ENCODE data around the gene S100A2. TPM values are rescaled to one million over a fixed set of nuclear protein-coding genes. Genes with fewer than 3 reads are reported as not detected.
"Not testable (repeated sequence)": the region's sequence is repeated elsewhere in the genome, so short reads cannot be mapped to it uniquely, and the experiment has no call there.

Gene S100A2
- total RNA-seq, 1 donor from 2014 or later = 15.4 TPM

DNA sequence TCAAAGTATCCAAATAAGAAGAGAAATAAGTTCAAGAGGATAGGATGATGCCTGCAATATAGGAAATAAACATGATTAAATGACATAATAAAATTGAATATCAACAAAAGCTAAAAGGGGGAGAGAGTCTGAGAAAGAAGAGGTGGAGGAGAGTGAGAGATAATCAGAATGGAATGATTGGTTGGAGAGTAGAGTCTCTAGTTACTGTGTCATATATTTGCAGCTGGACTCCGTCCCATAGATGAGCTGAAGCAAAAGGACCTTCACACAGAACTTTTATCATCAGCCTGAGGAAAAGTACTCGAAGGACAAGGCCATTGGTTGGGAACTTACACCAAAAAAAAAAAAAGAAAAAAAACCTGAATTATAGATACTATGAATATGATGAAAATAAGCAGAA is 22.8 kb upstream of the S100A2 start:
- Mint-ChIP-seq H3K27ac (ENCODE audit: unreplicated experiment) (no peak overlapping the region), H3K4me1 (ENCODE audit: low read depth) (peaks cover 11% of the 10 kb centered on the region), H3K36me3 (ENCODE audit: low read depth) (no peaks in the 10 kb centered on the region), H3K27me3 (ENCODE audit: low read depth) (no peaks in the 10 kb centered on the region), H3K4me3 (ENCODE audit: unreplicated experiment) (no peak overlapping the region), H3K9me3 (ENCODE audit: low read depth) (no peaks in the 10 kb centered on the region)
- no peak for TF ChIP-seq CTCF (IDR thresholded peaks at IDR 0.05)
- DNase-seq (ENCODE audit: low spot score) = no peak

DNA sequence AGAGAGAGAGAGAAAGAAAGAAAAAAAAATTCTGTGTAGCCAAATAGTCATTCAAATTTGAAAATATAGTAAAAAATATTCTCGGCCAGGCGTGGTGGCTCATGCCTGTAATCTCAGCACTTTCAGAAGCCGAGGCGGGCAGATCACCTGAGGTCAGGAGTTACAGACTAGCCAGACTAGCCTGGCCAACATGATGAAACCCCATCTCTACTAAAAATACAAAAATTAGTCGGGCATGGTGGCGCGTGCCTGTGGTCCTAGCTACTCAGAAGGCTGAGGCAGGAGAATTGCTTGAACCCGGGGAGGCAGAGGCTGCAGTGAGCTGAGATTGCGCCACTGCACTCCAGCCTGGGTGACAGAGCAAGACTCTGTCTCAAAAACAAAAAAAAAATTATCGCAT is 22.4 kb upstream of the S100A2 start:
- H3K27me3 Mint-ChIP-seq (ENCODE audit: low read depth); DNase-seq (ENCODE audit: low spot score); H3K9me3 Mint-ChIP-seq (ENCODE audit: low read depth); H3K27ac Mint-ChIP-seq (ENCODE audit: unreplicated experiment); H3K4me3 Mint-ChIP-seq (ENCODE audit: unreplicated experiment); H3K36me3 Mint-ChIP-seq (ENCODE audit: low read depth): not testable (repeated sequence)
- H3K4me1 Mint-ChIP-seq (ENCODE audit: low read depth) = peaks cover 11% of the 10 kb centered on the region

- no peak overlapping the region for H3K27ac Mint-ChIP-seq (ENCODE audit: unreplicated experiment)
Observed at GRCh38 chr1:153587314-153587713, 21.7 kb upstream of the S100A2 start.

DNA sequence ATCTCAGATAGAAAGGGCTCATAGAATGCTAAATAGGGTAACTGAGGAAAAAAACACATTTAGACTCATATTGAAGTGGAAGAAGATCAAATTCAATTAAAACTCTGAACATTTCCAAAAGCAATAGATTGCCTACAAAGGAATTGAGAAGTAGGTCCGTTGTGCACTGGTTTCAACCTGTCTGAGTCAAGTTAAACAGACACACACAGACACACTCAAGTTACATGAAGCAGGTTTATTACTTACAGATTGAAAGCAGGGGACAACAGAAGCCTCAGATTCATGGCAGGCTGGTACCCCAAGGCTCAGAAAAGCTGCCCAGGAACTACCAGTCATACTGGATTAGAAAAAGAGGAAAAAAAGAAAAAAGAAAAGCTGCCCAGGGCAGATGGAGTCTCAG is 20.7 kb upstream of the S100A2 start:
- H3K27ac Mint-ChIP-seq (ENCODE audit: unreplicated experiment) = peak overlapping the region; percentile 33

More at GRCh38 chr1:153587314-153587713, 21.7 kb upstream of the S100A2 start:
- DNase-seq (ENCODE audit: low spot score) = no peak
- H3K27me3 Mint-ChIP-seq (ENCODE audit: low read depth) = no peaks in the 10 kb centered on the region
- H3K9me3 Mint-ChIP-seq (ENCODE audit: low read depth) = no peaks in the 10 kb centered on the region
- no peaks in the 10 kb centered on the region for H3K36me3 Mint-ChIP-seq (ENCODE audit: low read depth)
- H3K4me1 Mint-ChIP-seq (ENCODE audit: low read depth) = peaks cover 11% of the 10 kb centered on the region
- no peak for TF ChIP-seq CTCF (IDR thresholded peaks at IDR 0.05)
- H3K4me3 Mint-ChIP-seq (ENCODE audit: unreplicated experiment) = no peak overlapping the region

GRCh38 chr1:153585006-153585405 is 19.4 kb upstream of the S100A2 start:
- no peak overlapping the region for H3K4me3 Mint-ChIP-seq (ENCODE audit: unreplicated experiment)
- peaks cover 11% of the 10 kb centered on the region for H3K4me1 Mint-ChIP-seq (ENCODE audit: low read depth)
- H3K36me3 Mint-ChIP-seq (ENCODE audit: low read depth) = no peaks in the 10 kb centered on the region
- H3K9me3 Mint-ChIP-seq (ENCODE audit: low read depth) = no peaks in the 10 kb centered on the region
- no peaks in the 10 kb centered on the region for H3K27me3 Mint-ChIP-seq (ENCODE audit: low read depth)
- no peak for DNase-seq (ENCODE audit: low spot score)
- H3K27ac Mint-ChIP-seq (ENCODE audit: unreplicated experiment) = no peak overlapping the region
- no peak for TF ChIP-seq CTCF (IDR thresholded peaks at IDR 0.05)

More for the DNA sequence above, 20.7 kb upstream of the S100A2 start:
- H3K27me3 Mint-ChIP-seq (ENCODE audit: low read depth) = no peaks in the 10 kb centered on the region
- no peak overlapping the region for H3K4me3 Mint-ChIP-seq (ENCODE audit: unreplicated experiment)
- H3K36me3 Mint-ChIP-seq (ENCODE audit: low read depth) = no peaks in the 10 kb centered on the region
- no peak for DNase-seq (ENCODE audit: low spot score)
- H3K4me1 Mint-ChIP-seq (ENCODE audit: low read depth) = peaks cover 11% of the 10 kb centered on the region
- TF ChIP-seq CTCF (IDR thresholded peaks at IDR 0.05) = no peak
- H3K9me3 Mint-ChIP-seq (ENCODE audit: low read depth) = no peaks in the 10 kb centered on the region

DNA sequence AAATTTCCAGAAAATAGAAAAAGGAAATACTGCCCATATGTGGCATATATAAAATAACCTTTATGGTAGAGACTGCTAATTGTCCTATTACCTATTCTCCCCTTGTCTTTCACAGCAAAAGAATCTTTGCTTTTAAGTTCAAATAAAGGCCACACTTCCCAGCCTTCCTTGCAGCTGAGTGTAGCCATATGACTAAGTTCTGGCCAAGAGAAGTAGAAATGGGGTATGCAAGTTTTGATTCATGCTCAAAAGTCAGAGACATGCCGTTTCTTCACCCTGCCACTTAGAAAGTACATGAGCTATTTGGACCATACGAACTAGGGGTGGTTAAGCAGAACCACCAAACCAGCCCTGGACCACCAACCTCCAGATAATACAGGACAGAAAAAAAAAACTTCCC is 18.3 kb upstream of the S100A2 start:
- TF ChIP-seq CTCF (IDR thresholded peaks at IDR 0.05) = no peak
- no peaks in the 10 kb centered on the region for H3K27me3 Mint-ChIP-seq (ENCODE audit: low read depth)
- H3K4me1 Mint-ChIP-seq (ENCODE audit: low read depth) = peaks cover 11% of the 10 kb centered on the region
- no peaks in the 10 kb centered on the region for H3K9me3 Mint-ChIP-seq (ENCODE audit: low read depth)
- H3K27ac Mint-ChIP-seq (ENCODE audit: unreplicated experiment) = no peak overlapping the region
- no peaks in the 10 kb centered on the region for H3K36me3 Mint-ChIP-seq (ENCODE audit: low read depth)
- no peak overlapping the region for H3K4me3 Mint-ChIP-seq (ENCODE audit: unreplicated experiment)
- no peak for DNase-seq (ENCODE audit: low spot score)

- not testable (repeated sequence) for H3K9me3 Mint-ChIP-seq (ENCODE audit: low read depth); H3K36me3 Mint-ChIP-seq (ENCODE audit: low read depth); H3K27ac Mint-ChIP-seq (ENCODE audit: unreplicated experiment); DNase-seq (ENCODE audit: low spot score); H3K4me3 Mint-ChIP-seq (ENCODE audit: unreplicated experiment); H3K27me3 Mint-ChIP-seq (ENCODE audit: low read depth)
- peaks cover 15% of the 10 kb centered on the region for H3K4me1 Mint-ChIP-seq (ENCODE audit: low read depth)
Observed at GRCh38 chr1:153583514-153583913, 17.9 kb upstream of the S100A2 start.

DNA sequence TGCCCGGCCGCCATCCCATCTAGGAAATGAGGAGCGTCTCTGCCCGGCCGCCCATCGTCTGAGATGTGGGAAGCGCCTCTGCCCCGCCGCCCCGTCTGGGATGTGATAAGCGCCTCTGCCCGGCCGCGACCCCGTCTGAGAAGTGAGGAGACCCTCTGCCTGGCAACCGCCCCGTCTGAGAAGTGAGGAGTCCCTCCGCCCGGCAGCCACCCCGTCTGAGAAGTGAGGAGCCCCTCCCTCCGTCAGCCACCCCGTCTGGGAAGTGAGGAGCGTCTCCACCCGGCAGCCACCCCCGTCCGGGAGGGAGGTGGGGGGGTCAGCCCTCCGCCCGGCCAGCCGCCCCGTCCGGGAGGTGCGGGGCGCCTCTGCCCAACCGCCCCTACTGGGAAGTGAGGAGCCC is 17.2 kb upstream of the S100A2 start:
- DNase-seq (ENCODE audit: low spot score); H3K4me3 Mint-ChIP-seq (ENCODE audit: unreplicated experiment); H3K36me3 Mint-ChIP-seq (ENCODE audit: low read depth); H3K27me3 Mint-ChIP-seq (ENCODE audit: low read depth); H3K27ac Mint-ChIP-seq (ENCODE audit: unreplicated experiment); H3K9me3 Mint-ChIP-seq (ENCODE audit: low read depth): not testable (repeated sequence)
- H3K4me1 Mint-ChIP-seq (ENCODE audit: low read depth) = peaks cover 21% of the 10 kb centered on the region
